HG03439 (cell line): Measurements from ENCODE around the gene RAET1E.
"Not testable (repeated sequence)": the region's sequence is repeated elsewhere in the genome, so short reads cannot be mapped to it uniquely, and the experiment has no call there.

ENCODE experiments used
- ATAC-seq: cut with Tn5 transposase; IDR thresholded peaks from one replicate; pipeline ENCODE4 v1.9.1; 2021; ENCODE audit warnings: mild to moderate bottlenecking, moderate library complexity; ENCODE audit not compliant: unreplicated experiment

The RAET1E gene

DNA sequence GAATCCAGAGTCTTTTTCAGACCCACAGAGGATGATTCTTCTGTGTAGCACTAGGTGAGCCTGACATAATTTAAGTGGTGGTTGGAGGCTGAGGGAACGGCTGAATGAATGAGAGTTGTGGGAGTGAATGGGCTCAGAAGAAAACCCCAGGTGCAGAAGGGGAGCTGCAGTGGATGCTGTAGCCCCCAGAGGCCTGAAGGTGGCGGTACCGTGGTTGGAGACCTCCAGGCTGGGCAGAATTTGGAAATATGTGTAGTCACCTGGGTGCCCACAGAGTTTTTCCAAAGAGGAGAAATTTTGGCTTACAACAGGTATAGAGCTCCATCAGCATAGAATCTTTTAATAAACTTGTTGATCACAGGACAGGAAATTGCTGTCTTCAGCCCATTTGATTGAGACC, 31.5 kb upstream of the RAET1E start:
- no peak for ATAC-seq

DNA sequence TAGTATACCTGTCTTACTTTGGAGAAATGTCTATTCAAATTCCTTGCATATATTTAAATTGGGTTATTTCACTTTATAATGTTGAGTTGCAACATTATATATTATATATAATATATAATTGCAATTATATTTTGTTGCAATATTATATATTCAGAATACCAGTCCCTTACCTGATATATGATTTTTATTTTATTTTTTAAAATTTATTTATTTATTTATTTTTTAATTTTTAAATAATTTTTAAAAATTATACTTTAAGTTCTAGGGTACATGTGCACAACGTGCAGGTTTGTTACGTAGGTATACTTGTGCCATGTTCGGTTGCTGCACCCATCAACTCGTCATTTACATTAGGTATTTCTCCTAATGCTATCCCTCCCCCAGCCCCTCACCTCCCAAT, 29.1 kb upstream of the RAET1E start:
- not testable (repeated sequence) for ATAC-seq

DNA sequence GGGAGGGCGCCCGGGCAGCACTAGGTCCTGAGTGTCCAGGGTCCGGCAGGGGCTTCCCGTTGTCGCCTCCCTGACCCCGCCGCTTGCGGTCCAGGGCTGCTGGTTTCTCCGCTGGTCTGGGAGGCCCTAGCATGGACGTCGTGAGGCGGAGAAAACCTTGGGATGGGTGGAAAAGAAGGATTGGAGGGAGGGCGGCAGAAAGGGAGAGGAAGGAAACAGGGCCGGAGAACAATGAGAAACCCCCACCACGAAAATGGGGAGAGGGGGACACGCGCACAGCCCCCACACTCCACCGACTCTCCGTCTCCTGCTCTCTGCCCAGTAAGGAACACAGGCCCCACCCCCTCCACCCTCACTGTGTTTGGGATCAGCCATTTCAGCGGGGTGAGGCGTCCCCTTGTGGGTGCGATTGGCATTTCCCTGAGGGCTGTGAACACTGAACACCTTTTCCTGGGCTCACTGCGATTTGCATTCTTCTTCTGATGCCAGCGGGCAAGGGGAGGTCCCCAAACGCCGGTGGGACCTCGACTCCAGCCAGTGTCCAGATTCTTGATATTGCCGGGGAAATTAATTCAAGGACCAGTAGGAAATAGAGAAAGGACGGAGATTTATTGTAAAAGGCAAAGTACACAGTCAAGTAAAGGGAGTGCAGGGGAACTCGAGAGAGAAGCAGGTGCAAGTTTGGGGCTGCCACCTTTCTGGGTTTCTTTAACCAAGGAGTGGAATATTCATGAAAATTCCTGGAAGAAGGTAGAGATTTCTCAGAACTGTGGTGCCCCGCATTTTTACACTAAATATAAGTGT, 28.3 kb upstream of the RAET1E start:
- ATAC-seq = no peak

DNA sequence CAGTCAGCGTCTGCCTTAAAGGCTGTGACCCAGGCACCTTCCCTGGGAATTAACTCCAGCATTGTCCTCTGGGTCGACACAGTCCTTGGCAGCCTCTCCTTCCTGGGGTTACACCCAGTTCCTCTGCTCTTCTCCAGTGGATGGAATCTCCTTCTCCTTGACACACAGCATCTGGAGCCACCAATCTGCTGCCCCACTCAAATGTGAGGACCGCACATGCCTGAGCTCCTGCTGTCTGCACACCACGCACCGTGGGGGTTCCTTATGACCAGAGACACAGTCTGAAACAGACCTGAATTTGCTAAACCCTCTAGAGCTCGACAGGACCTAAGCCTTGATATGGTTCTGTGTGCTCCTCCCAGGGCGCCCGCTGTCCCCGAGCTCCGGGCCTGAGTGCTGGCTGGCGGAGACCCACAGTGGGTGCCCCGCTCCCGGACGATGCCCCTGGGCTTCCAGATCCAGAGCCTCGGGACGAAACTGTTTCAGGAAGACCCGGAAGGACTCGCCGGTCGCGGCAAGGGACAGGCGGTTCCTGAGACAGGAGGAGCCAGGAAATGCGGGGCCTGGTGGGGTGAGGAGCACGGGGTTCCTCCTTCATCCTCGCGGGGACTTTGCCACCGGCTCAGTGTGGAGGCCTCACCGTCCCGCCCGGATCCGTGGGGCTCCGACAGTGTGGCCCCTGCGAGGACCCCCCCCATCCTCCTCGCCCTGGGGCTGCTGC, 27.5 kb upstream of the RAET1E start:
- no peak for ATAC-seq

DNA sequence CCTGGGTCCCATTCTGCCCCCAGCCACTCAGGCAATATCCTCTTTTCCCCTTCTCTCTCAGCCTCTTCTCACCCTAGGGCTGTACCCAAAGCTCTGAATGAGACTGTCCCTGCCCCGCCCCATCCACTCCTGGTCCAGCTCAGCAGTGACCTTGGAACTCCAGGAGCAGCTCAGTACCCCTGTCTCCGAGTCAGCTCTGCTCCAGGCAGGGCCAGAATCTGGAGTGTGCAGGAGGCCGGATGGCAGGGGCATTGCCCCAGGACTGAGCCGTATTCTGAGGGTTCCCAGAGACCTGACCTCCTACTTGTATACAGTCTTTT, 27.0 kb upstream of the RAET1E start:
- ATAC-seq = no peak

DNA sequence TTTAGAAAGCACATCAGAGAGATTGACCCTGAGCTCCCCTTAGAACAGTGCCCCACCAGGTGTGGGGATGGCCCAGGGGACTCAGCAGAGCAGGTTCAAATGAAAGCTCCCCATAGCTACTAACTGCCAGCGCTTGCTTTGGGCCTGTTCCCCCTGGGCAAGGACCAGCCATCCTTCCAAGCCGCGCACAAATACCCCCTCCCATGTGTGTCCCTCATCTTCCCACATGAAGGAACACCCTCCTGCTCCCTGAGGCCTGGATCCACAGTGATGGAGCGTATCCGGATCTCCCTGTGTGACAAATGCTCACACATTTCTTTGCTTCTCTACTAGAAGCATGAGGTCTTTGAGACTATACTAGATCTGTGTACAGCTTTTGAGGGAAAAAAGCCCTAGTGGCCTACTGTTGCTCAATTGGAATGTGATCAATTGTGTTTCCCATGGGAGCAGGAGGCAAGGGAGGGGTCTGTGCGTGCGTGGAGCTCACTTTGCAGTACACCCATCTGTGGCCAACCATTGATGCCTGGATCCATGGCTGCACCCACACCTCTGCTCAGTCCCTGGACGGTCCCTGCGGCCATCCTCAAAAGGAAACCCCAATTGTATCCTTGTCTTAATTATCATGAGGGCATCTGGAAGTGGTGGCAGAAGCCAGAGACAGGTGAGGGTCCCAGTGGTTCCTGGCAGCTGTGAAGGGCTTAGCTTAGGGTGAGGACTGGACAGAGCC, 26.5 kb upstream of the RAET1E start:
- ATAC-seq = no peak

DNA sequence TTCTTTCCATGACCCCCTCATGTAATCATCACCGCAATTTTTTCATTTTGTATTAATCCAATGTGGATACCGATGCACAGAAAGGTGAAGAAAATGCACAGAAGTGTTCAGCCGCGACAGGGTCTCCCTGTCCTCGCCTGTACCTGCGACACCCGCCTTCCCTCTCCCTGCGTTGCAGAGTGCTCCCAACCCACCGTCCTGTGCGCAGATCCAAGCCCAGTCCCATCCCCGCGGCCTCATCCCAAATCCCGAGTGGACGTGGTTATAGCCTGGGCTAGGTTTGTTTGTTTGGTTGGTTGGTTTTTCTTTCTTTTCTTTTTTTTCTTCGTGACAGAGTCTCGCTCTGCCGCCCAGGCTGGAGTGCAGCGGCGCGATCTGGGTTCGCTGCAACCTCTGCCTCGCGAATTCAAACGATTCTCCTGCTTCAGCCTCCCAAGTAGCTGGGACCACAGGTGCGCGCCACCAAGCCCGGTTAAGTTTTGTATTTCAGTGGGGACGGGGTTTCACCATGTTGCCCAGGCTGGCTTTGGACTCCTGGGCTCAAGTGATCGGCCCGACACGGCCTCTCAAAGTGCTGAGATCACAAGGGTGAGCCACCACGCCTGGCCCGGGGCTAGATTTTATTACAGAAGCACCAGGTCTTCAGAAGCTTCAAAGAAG, 25.5 kb upstream of the RAET1E start:
- no peak for ATAC-seq

DNA sequence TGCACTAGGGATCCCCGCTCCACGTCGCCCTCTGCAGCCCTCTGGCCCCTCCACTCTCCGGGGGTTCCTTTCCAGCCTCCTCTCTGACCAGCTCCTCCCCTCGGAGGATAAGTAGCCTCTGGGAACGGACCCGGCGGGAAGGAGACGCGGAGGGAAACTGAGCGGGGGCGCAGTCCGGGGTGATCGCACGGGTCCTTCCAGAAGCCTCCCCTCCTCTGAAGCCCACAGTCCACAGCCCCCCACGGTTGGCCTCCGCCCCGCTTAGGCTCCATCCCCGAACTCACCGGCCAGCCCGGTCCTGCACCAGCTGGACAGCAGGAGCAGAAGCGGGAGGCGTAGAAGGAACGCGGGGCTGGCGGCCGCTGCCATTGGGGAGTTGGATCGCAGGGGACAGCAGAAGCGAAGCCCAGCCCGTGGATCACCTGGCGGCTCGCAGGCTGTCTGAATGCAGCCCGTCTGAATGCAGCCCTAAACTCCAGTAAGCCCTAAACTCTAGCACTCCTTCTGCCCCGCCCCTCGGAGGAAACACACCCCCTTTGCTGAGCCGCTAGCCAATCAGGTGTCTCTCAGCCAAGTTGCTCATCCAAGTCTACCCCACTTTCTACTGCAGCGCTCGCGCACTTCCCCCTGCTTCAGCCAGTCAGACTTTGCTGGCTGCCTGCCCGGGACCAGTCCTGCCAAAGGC, 24.9 kb upstream of the RAET1E start, which contains the start of gene RAET1G:
RAET1G (minus strand) TSS at position 480 of the 685 bp plus-strand sequence; CDS start at position 369, 111 bp downstream.
- no peak for ATAC-seq

DNA sequence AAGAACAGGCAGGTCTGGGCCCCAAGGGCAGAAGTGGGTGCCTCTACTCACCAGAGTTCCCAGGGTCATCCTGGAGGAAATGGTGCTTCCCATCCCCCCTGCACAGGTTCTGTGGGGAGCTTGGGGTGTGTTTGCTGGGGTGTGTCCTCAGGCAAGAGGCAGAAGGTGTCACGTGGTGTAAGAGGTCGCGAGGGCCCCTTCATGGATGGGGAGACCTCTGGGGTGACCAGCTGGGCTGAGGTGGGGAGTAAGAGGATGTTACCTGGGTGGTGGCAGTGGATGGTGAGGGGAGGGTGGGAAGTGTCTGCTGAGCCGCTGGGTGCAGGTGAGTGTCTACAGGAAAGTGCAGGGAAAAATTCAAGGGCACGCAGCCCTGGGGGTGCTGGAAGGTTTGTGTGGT, 24.2 kb upstream of the RAET1E start:
- not testable (repeated sequence) for ATAC-seq

DNA sequence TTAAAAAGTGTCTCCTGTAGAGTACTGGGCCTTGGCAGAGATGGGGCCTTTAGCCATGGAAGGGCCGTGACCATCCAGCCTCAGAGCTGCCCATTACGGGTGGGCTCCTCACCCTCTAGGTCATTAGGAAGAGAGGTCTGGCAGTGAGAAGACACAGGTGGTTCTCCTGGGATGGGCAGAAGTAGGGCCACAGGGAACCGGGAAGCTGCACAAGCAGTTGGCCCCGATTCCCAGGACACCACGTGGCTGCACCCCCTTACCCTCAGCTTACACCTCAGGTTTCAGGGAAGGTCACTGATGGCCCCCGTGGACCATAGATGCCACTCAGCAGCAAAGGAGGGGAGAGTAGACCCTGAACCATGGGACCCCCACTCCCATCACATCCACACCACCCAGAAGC, 23.4 kb upstream of the RAET1E start:
- ATAC-seq = no peak

DNA sequence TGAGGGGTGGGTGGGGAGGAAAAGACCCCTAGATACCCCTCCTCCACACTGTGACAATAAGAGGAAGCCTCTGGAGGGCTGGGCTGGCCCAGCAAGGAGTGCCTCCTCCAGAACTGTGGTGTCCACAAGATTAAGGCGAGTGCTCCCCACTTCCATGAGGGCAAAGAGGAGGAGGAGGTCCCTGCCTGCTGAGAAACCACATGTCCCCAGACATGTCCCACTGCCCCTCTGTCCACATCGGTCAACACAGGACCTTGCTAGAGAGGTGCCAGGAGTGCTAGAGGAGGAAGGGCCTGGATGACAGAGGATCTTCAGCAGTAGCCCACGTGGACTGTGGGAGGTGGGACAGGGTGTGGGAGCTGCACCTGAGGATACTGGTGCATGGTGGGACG, 21.9 kb upstream of the RAET1E start:
- no peak for ATAC-seq

DNA sequence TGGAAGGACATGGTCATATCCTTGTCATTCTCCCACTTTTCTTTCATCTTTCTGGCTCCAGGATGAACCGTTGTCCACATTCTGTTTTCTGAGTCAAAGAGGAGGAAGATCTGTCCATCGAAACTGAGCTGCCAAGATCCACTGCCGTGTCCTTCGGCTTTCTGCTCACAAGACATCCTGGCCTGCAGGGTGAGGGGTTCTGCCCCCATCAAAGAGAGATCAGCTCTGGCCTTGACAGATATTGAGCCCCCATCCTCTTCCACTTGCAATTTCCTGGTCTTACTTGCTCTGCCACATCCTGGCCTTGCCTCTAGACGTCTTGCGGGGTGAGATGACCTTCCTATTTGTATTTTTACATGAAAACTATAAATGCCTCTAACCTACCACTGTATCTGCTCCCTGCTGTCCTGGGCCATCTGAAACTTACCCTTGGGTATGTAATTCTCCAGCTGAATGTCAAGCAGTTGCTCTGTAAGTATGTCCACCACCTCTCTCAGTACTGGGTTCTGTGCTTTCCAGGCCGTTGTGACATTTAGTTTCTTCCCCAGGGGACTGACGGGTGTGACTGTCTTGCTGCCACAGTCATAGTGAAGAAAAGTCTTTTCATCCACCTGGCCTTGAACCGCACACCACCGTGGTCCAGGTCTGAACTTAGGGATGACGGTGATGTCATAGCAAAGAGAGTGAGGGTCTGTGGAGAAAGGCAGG, 21.4 kb upstream of the RAET1E start:
- not testable (repeated sequence) for ATAC-seq

DNA sequence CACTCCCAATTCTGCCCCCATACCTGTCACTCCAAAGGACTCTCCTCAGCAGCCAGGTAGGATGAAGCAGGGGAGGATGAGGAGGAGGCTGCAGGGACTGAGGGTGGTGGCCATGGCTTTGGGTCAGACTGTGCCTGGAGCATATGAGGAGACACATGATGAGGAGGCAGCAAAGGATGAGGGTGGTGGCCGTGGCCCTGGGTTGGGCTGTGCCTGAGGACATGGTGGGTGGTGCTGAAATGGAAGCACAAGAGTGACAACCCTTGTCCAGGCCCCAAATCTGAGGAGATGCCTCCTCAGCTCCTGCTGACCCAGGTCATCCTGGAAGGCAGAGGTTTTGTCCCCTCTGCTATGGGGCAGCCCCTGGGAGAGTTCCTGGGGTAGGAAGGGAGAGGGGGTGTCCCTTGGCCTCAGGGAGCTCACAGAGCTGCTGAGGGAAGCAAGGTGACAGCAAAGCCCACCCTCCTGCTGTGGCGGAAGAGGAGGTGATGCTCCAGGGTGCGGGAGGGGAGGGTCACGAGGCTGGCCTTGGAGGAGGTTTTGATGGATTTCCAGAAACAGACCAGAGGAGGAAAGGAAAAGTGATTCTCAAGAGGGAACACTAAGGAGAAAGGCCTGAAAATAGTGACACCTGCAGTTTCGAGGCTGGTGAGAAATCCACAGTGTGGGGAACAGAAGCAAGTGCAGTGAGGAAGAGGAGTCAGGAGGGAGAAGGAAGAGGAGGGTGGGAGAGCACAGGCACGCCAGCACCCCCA, 20.4 kb upstream of the RAET1E start:
- ATAC-seq = no peak

DNA sequence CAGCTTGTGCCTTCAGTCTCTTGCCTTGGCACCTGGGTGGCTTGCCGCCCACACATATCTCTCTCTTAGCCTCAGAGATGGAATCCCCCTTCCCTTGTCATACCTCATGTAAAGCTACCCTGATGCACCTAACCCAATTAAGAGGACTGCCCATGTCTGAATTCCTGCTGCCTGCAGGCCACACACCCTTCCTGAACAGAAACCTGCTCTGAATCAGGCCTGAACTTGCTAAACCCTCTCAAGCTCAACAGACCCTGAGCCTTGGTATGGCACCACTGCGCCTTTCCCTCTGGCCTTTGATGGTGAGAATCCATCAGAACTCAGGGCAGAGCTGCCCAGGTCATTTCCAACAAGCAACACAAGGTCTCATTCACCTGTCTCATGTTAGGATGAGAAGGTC, 19.8 kb upstream of the RAET1E start:
- no peak for ATAC-seq

DNA sequence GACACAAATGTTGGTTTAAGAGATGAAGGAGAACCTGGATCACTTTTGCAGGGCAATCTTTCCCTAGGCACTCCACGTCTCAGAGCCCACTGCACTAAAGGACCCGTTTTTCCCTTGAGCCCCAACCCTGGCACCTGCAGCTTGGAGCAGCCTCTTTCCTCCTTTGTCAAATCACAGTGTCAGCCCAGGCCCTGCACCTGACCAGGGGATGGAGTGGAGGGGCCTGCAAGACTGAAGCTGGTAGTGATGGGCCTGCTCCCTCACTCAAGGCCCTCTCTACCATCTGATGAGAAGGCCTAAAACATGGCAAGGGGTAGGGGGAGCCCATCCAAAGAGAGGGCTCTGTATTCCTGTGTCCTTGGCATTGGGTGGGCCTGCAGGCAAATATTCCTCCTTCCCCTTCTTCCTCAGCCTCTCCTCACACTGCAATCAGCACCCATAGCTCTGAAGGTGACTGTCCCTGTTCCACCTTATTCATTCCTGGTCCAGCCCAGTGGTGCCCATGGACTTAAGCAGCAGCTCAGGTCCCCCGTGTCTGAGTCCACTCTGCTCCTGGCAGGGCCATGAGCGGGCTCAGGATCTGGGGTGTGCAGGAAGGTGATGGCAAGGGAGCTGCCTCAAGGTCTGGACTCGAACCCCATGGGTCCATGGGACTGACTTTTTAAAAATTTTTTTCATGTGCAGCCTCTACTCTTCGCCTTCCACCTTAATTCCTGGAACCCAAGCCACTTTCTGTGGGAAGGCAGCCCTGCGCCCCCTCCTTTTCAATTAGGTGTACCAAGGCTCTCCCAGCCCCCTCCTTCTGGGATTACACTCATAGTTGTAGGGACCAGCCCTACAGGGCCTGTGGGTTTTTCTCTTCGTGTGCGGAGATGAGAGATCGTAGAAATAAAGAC, 18.3 kb upstream of the RAET1E start:
- ATAC-seq = no peak

DNA sequence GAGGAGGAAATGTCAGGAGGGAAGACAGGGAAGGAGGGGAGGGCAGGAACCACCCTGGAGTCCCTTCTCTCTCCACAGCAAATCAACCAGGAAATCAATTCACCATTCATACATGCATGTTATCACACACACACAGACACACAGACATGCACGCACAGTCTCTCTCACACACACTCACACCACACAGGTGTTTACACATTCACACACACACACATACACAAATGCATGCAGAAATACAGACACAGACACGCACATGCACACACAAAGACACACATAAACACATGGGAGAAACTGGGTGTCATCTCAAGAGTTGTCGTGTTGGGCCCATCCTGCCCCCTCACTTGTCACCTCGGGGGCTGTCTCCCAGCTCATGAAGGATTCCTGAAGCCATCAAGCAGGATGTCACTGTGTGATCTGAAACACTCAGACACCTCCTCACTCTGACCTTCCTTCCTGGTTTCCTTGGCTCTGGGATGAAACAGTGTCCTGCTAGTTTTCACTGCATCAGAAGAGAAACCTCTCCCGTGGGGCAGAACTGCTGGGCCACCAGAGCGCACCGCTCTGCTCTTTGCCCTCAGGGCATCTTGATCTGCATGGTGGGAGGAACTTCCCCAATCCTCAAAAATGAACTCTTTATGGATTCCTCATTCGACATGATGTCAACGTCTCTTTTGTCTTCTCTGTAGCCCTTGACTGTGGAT, 15.8 kb upstream of the RAET1E start:
- ATAC-seq = no peak

DNA sequence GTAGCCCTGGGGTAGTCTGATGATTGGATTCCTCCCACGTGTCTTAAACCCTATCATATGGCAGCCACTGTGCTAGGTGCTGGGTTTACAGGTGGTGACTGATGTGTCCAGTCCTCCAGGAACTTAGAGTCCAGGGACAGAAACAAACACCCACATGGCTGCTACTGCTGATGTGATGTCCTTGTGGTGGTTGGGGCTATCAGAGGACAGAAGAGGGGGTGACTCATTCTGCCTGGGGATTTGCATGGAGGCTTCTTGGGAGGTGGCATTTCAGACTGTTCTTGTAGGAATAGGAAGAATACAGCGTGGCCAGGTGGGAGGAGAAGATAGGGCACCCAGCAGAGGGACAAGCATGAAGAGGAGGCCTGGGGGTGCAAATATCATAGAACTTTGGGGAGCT, 15.2 kb upstream of the RAET1E start:
- no peak for ATAC-seq

DNA sequence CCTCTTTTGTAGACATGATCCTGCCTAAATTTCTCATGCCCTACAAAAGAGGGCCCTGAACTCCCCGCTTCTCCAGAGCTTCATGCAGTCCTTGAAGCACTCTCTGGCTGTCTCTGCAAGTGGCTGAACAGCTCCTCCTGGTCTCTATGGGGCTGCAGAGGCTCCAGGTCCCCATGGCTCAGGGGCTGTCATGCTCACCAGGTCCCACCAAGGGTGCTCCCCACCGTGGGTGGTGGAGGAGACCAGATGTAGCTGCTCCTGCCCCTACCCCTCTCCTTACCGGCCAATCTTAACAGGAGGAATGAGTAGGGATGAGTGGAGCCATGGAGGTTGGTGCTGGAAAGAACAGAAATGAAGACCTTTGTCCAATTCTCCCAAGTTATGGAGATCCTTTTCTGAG, 14.8 kb upstream of the RAET1E start:
- ATAC-seq = not testable (repeated sequence)
